Gastroesophageal sphincter (tissue), 4 donors: ENCODE results near the gene CUX1. TPM values are rescaled to one million over a fixed set of nuclear protein-coding genes. Genes with fewer than 3 reads are reported as not detected.

Experiments
- ATAC-seq: fragments of 150-250 bp; one replicate; pipeline ENCODE4 v1.9.1; 2016; ENCODE audit warnings: mild to moderate bottlenecking, moderate library complexity
- H3K27ac ChIP-seq, 4 donors: fragments of 200-600 bp; sonication (generic) in 3 of 4; 1 replicate in 3 of 4; 2 replicates in 1 of 4; pipeline ENCODE4 v1.5.1; 2016 to 2019
- H3K27me3 ChIP-seq: fragments of 200-600 bp; sonication (generic); one replicate; pipeline ENCODE4 v1.5.1; 2019
- H3K36me3 ChIP-seq, 2 donors: fragments of 200-600 bp; sonication (generic); one replicate each; pipeline ENCODE4 v1.5.1; 2019; ENCODE audit warnings: control low read depth in 1 of 2
- H3K4me1 ChIP-seq, 3 donors: fragments of 200-600 bp; sonication (generic); 1 replicate in 2 of 3; 2 replicates in 1 of 3; pipeline ENCODE4 v1.5.1; 2016 to 2019; ENCODE audit warnings: control low read depth in 2 of 3
- H3K4me3 ChIP-seq, 2 donors: fragments of 200-600 bp; sonication (generic); one replicate each; pipeline ENCODE4 v1.5.1; 2019; ENCODE audit warnings: mild to moderate bottlenecking in 1 of 2, moderate library complexity in 1 of 2
- H3K9me3 ChIP-seq, 3 donors: fragments of 200-600 bp; sonication (generic); one replicate each; pipeline ENCODE4 v1.5.1; 2017 to 2019; ENCODE audit warnings: control low read depth in 2 of 3
- CTCF ChIP-seq, 4 experiments: fragments of 200-600 bp in 2 of 4; fragments of 450-650 bp in 2 of 4; sonication (generic) in 1 of 4; IDR thresholded peaks; one replicate each; pipeline ENCODE4 v1.5.1; 2017 to 2019; ENCODE audit warnings: antibody characterized with exemption in 4 of 4, mild to moderate bottlenecking in 2 of 4, moderate library complexity in 2 of 4
- EP300 ChIP-seq: sonication (generic); formaldehyde crosslinking; IDR thresholded peaks from one replicate; pipeline ENCODE4 v1.6.1; 2017; ENCODE audit warnings: antibody characterized with exemption, mild to moderate bottlenecking
- POLR2A ChIP-seq, 2 donors: fragments of 450-650 bp; IDR thresholded peaks; one replicate each; pipeline ENCODE4 v1.6.1; 2017; ENCODE audit warnings: antibody characterized with exemption in 2 of 2, mild to moderate bottlenecking in 2 of 2, moderate library complexity in 1 of 2
- POLR2AphosphoS5 ChIP-seq: sonication (generic); formaldehyde crosslinking; IDR thresholded peaks from one replicate; pipeline ENCODE4 v1.6.1; 2017; ENCODE audit warnings: antibody characterized with exemption
- WGBS, 2 donors: methylation state at CpG; one replicate each; pipeline ENCODE4 v1.1.5; 2018; ENCODE audit warnings: low coverage in 1 of 2; 5-methylcytosine and 5-hydroxymethylcytosine counted together
- total RNA-seq, 4 donors: library from RNA; depleted of rRNA; stranded (reverse); fragments of >200 nt; gene quantifications; one replicate each; pipeline ENCODE4 v1.1.0, GENCODE V29; 2016

The CUX1 gene
- total RNA-seq, 4 donors from 2014 or later = 84.4 to 134 (median 110) TPM

- Histone ChIP-seq H3K4me1 (no peaks in the 10 kb centered on the region), H3K36me3 (peaks cover 0 to 100% of the 10 kb centered on the region in 2 donors), H3K9me3 (no peaks in the 10 kb centered on the region), H3K27me3 (no peaks in the 10 kb centered on the region), H3K4me3 (no peak overlapping the region), H3K27ac (no peak overlapping the region)
- TF ChIP-seq POLR2AphosphoS5 = no peak
- TF ChIP-seq CTCF (IDR thresholded peaks at IDR 0.05) = no peak
- no peak for TF ChIP-seq POLR2A (IDR thresholded peaks at IDR 0.05)
- no peak for TF ChIP-seq EP300
- WGBS, 2 donors = 96 to 97% methylated on average over 5 to 13 of the region's 27 CpGs
- ATAC-seq = no peak
These were observed 384.1 kb downstream of the CUX1 start for GRCh38 chr7:102201576-102201975.

DNA sequence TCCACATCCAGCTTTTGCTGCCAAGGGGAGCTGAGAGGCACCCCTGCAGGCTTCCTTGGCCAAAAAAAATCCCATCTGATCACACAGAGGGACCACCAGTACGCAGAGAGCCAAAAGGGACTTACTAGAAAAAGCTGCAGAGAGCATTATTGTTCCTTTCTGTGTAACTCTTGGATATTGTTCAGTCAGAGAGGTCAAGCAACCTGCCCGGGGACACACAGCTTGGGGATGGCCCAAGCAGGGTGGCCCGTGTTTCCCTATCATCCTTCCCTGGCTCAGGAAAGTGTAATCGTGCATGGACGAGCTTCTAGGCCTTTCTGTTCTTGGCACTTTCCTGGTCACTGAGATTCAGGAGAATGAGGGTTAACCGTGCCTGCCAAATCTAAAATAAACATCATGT is 385.1 kb downstream of the CUX1 start:
- 84 to 88% methylated on average over 5 to 6 of the region's 6 CpGs for WGBS, 2 donors
- Histone ChIP-seq H3K9me3 (no peaks in the 10 kb centered on the region), H3K4me1 (no peaks in the 10 kb centered on the region), H3K4me3 (no peak overlapping the region), H3K27ac (no peak overlapping the region), H3K36me3 (peaks cover 0 to 100% of the 10 kb centered on the region in 2 donors), H3K27me3 (no peaks in the 10 kb centered on the region)
- no peak for TF ChIP-seq POLR2A (IDR thresholded peaks at IDR 0.05)
- TF ChIP-seq POLR2AphosphoS5 = no peak
- TF ChIP-seq EP300 = no peak
- no peak for TF ChIP-seq CTCF (IDR thresholded peaks at IDR 0.05)
- ATAC-seq = no peak

- Histone ChIP-seq H3K4me1 (no peaks in the 10 kb centered on the region), H3K27me3 (no peaks in the 10 kb centered on the region), H3K4me3 (no peak overlapping the region), H3K9me3 (no peaks in the 10 kb centered on the region), H3K36me3 (peaks cover 0 to 100% of the 10 kb centered on the region in 2 donors), H3K27ac (no peak overlapping the region)
- ATAC-seq = no peak
- whole genome bisulfite sequencing, 2 donors = 74 to 77% methylated on average over 4 to 10 of the region's 12 CpGs
- TF ChIP-seq CTCF (IDR thresholded peaks at IDR 0.05) = no peak
- TF ChIP-seq POLR2A (IDR thresholded peaks at IDR 0.05) = no peak
- TF ChIP-seq POLR2AphosphoS5 = no peak
- TF ChIP-seq EP300 = no peak
These were observed 385.8 kb downstream of the CUX1 start for GRCh38 chr7:102203218-102203617.

DNA sequence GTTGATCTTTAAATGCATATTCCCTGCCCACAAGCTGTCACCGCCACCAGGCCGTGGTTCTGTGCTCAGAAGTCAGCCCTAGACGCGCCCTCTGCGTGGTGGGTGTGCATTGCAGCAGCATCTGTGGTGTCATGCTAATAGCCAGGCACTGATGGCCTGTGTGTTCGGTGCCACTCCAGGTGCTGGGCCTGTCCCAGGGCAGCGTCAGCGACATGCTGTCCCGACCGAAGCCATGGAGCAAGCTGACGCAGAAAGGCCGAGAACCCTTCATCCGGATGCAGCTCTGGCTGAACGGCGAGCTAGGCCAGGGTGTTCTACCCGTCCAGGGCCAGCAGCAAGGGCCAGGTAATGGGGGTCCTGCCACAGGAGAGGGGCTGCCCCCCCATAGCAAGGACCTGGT is 386.8 kb downstream of the CUX1 start:
- Histone ChIP-seq H3K27me3 (no peaks in the 10 kb centered on the region), H3K4me3 (no peak overlapping the region), H3K4me1 (no peaks in the 10 kb centered on the region), H3K9me3 (no peaks in the 10 kb centered on the region), H3K27ac (no peak overlapping the region), H3K36me3 (peaks cover 0 to 100% of the 10 kb centered on the region in 2 donors)
- TF ChIP-seq EP300 (no peak), POLR2A (IDR thresholded peaks at IDR 0.05) (no peak), POLR2AphosphoS5 (no peak), CTCF (IDR thresholded peaks at IDR 0.05) (no peak)
- WGBS, 2 donors = no CpG with 5 or more reads among the region's 16 CpGs
- ATAC-seq = no peak

GRCh38 chr7:102205915-102206314 is 388.5 kb downstream of the CUX1 start:
- H3K27ac ChIP-seq = no peak overlapping the region
- no peaks in the 10 kb centered on the region for H3K4me1 ChIP-seq
- H3K36me3 ChIP-seq = peaks cover 0 to 100% of the 10 kb centered on the region in 2 donors
- H3K4me3 ChIP-seq = no peak overlapping the region
- ATAC-seq = no peak
- no peaks in the 10 kb centered on the region for H3K27me3 ChIP-seq
- WGBS, 2 donors = 86% methylated on average over 6 of the region's 15 CpGs; no CpG with 5 or more reads in 1 of the 2 donors
- H3K9me3 ChIP-seq = no peaks in the 10 kb centered on the region
- TF ChIP-seq CTCF (IDR thresholded peaks at IDR 0.05) (no peak), EP300 (no peak), POLR2AphosphoS5 (no peak), POLR2A (IDR thresholded peaks at IDR 0.05) (no peak)
